SJCRH30 (cell line): ENCODE results near the gene MTOR. TPM values are rescaled to one million over a fixed set of nuclear protein-coding genes. Genes with fewer than 3 reads are reported as not detected.
A peak's percentile ranks its signal among the peaks of the same experiment; 100 is the strongest.

Experiments
- DNase-seq, 2 experiments: peaks; one replicate each; pipeline ENCODE4 v3.0.0-alpha.2; 2015 to 2020
- H3K27ac ChIP-seq: fragments of 250-450 bp; sonication (Bioruptor Pico); 2 replicates; pipeline ENCODE4 v1.5.1; 2020; ENCODE audit warnings: mild to moderate bottlenecking, moderate library complexity
- H3K27me3 ChIP-seq: fragments of 250-450 bp; sonication (Bioruptor Pico); 2 replicates; pipeline ENCODE4 v1.5.1; 2020; ENCODE audit warnings: mild to moderate bottlenecking, moderate library complexity
- H3K36me3 ChIP-seq: fragments of 250-450 bp; sonication (Bioruptor Pico); 2 replicates; pipeline ENCODE4 v1.5.1; 2020; ENCODE audit warnings: mild to moderate bottlenecking, moderate library complexity
- H3K4me1 ChIP-seq: fragments of 250-450 bp; sonication (Bioruptor Pico); 2 replicates; pipeline ENCODE4 v1.5.1; 2020; ENCODE audit warnings: mild to moderate bottlenecking, moderate library complexity
- H3K4me3 ChIP-seq: fragments of 250-450 bp; sonication (Bioruptor Pico); 2 replicates; pipeline ENCODE4 v1.5.1; 2020; ENCODE audit warnings: mild to moderate bottlenecking, moderate library complexity
- H3K9me3 ChIP-seq: fragments of 250-450 bp; sonication (Bioruptor Pico); replicated peaks from 2 replicates; pipeline ENCODE4 v1.5.1; 2020; ENCODE audit warnings: mild to moderate bottlenecking, moderate library complexity
- total RNA-seq: library from RNA; depleted of rRNA; stranded (reverse); fragments of >200 nt; shearing (Covaris generic); gene quantifications from 2 replicates; pipeline ENCODE4 v1.2.3, GENCODE V29; 2014

Gene MTOR
- total RNA-seq, 1 experiment from 2014 or later: 55.2 TPM

GRCh38 chr1:11266268-11267074 lies 4.1 kb upstream of the MTOR start:
- no peak for DNase-seq
- H3K27me3 ChIP-seq: no peaks in the 10 kb centered on the region
- H3K4me3 ChIP-seq: no peak overlapping the region
- no peaks in the 10 kb centered on the region for H3K9me3 ChIP-seq
- H3K36me3 ChIP-seq: no peaks in the 10 kb centered on the region
- H3K27ac ChIP-seq: no peak overlapping the region
- H3K4me1 ChIP-seq: no peaks in the 10 kb centered on the region

DNA sequence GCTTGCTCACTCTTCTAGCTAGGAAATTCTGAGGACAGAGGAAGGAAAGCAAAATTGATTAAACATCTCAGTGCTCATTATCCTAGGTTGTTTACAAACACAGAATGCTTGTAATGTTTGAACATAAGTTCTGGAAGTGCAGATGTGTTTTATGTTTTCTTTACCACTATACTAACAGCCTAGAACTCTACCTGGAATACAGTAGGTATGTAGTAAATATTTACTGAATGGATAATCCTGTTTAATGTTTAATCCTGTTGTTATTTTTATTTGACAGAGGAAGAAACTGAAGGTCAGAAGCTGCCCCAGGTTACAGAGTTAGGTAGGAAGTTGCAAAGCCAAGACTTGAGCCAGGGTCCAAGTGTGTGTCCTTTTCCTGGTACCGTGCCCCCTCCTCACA lies 6.1 kb downstream of the MTOR start:
- peaks cover 74% of the 10 kb centered on the region for H3K36me3 ChIP-seq

GRCh38 chr1:11253226-11253625 lies 9.1 kb downstream of the MTOR start:
- H3K4me3 ChIP-seq: no peak overlapping the region

More for the DNA sequence above, 6.1 kb downstream of the MTOR start:
- H3K27me3 ChIP-seq: no peaks in the 10 kb centered on the region
- no peak overlapping the region for H3K27ac ChIP-seq
- no peaks in the 10 kb centered on the region for H3K9me3 ChIP-seq
- DNase-seq: no peak
- no peak overlapping the region for H3K4me3 ChIP-seq
- H3K4me1 ChIP-seq: no peaks in the 10 kb centered on the region

GRCh38 chr1:11252538-11252937 lies 9.8 kb downstream of the MTOR start:
- peaks cover 77% of the 10 kb centered on the region for H3K36me3 ChIP-seq
- H3K9me3 ChIP-seq: no peaks in the 10 kb centered on the region
- no peaks in the 10 kb centered on the region for H3K4me1 ChIP-seq
- no peak overlapping the region for H3K4me3 ChIP-seq
- H3K27ac ChIP-seq: no peak overlapping the region
- no peak for DNase-seq
- no peaks in the 10 kb centered on the region; the same call in 1 of the 2 replicates for H3K27me3 ChIP-seq

More at GRCh38 chr1:11253226-11253625, 9.1 kb downstream of the MTOR start:
- Histone ChIP-seq H3K27ac (no peak overlapping the region), H3K9me3 (no peaks in the 10 kb centered on the region), H3K4me1 (no peaks in the 10 kb centered on the region), H3K36me3 (peaks cover 74% of the 10 kb centered on the region), H3K27me3 (no peaks in the 10 kb centered on the region; the same call in 1 of the 2 replicates)
- DNase-seq: no peak

GRCh38 chr1:11248169-11248568 lies 14.2 kb downstream of the MTOR start:
- H3K27me3 ChIP-seq: no peaks in the 10 kb centered on the region; the same call in 1 of the 2 replicates
- no peaks in the 10 kb centered on the region for H3K4me1 ChIP-seq
- no peak overlapping the region for H3K27ac ChIP-seq
- peaks cover 66% of the 10 kb centered on the region for H3K36me3 ChIP-seq
- H3K9me3 ChIP-seq: no peaks in the 10 kb centered on the region
- DNase-seq: no peak
- no peak overlapping the region for H3K4me3 ChIP-seq

DNA sequence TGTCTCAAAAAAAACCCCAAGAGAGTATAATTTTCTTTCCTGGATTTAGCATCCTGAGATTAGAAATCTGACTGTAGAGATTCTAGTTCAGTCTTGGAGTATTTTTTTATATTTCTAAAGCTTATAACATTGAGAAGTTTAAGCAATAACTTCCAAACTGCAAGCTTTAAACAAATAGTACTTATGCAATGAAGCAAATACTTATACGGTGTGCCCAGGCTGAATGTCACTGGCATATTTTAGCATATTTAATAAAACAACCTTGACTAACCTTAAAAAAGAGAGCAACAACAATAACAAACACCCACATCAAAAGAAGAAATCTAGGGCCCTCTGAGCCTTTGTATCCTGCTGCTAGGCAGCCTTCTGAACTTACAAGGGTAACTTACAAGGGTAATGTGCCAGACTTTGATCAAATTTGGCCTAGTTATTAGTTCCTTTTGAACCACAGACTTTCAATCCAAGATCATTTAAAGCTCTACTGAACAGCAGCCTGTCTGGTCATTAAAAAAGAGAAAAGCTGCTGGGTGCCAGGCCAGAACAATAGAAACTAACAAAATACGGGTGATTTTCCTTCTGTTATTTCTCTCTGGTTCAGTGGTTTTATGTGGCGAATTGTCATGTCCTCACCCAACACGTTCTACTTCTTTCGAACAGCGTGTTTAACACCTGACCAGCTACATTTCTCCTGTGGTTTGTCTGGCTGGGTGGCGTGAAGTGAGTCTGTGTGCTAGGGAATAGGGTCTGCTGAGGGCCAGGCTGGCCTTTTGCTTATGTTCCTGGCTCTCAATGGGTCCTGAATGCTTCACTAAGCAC lies 16.2 kb downstream of the MTOR start:
- DNase-seq: no peak
- Histone ChIP-seq H3K27me3 (no peaks in the 10 kb centered on the region; the same call in 1 of the 2 replicates), H3K9me3 (no peaks in the 10 kb centered on the region), H3K4me1 (no peaks in the 10 kb centered on the region), H3K4me3 (no peak overlapping the region), H3K27ac (no peak overlapping the region), H3K36me3 (peaks cover 59% of the 10 kb centered on the region)

GRCh38 chr1:11245248-11245647 lies 17.1 kb downstream of the MTOR start:
- H3K4me3 ChIP-seq: no peak overlapping the region
- H3K9me3 ChIP-seq: no peaks in the 10 kb centered on the region
- no peak overlapping the region for H3K27ac ChIP-seq
- peaks cover 57% of the 10 kb centered on the region for H3K36me3 ChIP-seq
- H3K4me1 ChIP-seq: no peaks in the 10 kb centered on the region
- no peak for DNase-seq
- H3K27me3 ChIP-seq: no peaks in the 10 kb centered on the region

GRCh38 chr1:11238311-11238710 lies 24.0 kb downstream of the MTOR start:
- peak in 1 of 2 experiments; percentile 11 for DNase-seq

GRCh38 chr1:11237356-11237755 lies 25.0 kb downstream of the MTOR start:
- Histone ChIP-seq H3K9me3 (no peaks in the 10 kb centered on the region), H3K27me3 (no peaks in the 10 kb centered on the region), H3K4me3 (no peak overlapping the region), H3K36me3 (peaks cover 75% of the 10 kb centered on the region), H3K4me1 (no peaks in the 10 kb centered on the region), H3K27ac (no peak overlapping the region)
- no peak for DNase-seq

More at GRCh38 chr1:11238311-11238710, 24.0 kb downstream of the MTOR start:
- Histone ChIP-seq H3K27me3 (no peaks in the 10 kb centered on the region), H3K27ac (no peak overlapping the region), H3K4me1 (no peaks in the 10 kb centered on the region), H3K36me3 (peaks cover 73% of the 10 kb centered on the region), H3K9me3 (no peaks in the 10 kb centered on the region), H3K4me3 (no peak overlapping the region)

DNA sequence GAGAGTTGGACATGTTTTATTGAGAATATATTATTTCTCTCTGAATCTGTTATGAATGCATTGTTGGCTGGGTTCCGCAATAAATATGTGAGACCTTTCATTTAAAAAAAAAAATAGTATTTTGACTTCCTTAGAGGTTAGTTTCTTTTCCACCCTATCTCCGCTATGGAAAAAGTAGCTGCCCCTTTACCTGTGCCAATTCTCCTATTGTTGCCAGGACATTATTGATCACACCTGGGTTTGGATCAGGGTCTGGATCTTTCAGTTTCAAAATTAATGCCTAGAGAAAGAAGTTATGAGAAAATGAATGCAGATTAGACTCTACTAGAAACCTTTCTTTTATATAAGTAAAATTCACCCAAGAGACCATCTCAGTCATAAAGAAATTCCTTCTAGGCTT lies 29.1 kb downstream of the MTOR start:
- Histone ChIP-seq H3K36me3 (peaks cover 72% of the 10 kb centered on the region), H3K4me1 (no peaks in the 10 kb centered on the region), H3K27ac (no peak overlapping the region), H3K9me3 (no peaks in the 10 kb centered on the region), H3K4me3 (no peak overlapping the region), H3K27me3 (no peaks in the 10 kb centered on the region)
- DNase-seq: no peak

DNA sequence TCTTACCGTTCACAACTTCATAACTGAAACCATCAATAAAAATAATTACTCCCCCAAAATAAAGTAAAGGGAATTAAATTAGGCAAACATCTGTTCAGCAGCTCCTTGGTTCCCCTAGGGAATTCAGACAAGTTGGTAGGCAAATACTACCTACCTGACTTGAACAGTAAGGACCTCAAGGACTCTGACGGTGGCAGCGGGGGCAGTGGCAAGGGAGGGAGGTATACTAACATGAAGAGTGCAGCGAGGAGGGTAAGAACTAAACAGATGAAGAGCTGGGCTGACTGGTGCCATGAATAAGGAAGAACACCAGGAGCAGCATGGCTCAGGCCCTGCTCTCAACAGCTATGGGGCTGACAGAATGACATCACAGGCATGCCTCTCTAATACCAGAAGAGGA lies 33.1 kb downstream of the MTOR start:
- Histone ChIP-seq H3K4me3 (no peak overlapping the region), H3K27me3 (no peaks in the 10 kb centered on the region), H3K9me3 (no peaks in the 10 kb centered on the region), H3K27ac (no peak overlapping the region), H3K36me3 (peaks cover 66% of the 10 kb centered on the region), H3K4me1 (no peaks in the 10 kb centered on the region)
- no peak for DNase-seq

DNA sequence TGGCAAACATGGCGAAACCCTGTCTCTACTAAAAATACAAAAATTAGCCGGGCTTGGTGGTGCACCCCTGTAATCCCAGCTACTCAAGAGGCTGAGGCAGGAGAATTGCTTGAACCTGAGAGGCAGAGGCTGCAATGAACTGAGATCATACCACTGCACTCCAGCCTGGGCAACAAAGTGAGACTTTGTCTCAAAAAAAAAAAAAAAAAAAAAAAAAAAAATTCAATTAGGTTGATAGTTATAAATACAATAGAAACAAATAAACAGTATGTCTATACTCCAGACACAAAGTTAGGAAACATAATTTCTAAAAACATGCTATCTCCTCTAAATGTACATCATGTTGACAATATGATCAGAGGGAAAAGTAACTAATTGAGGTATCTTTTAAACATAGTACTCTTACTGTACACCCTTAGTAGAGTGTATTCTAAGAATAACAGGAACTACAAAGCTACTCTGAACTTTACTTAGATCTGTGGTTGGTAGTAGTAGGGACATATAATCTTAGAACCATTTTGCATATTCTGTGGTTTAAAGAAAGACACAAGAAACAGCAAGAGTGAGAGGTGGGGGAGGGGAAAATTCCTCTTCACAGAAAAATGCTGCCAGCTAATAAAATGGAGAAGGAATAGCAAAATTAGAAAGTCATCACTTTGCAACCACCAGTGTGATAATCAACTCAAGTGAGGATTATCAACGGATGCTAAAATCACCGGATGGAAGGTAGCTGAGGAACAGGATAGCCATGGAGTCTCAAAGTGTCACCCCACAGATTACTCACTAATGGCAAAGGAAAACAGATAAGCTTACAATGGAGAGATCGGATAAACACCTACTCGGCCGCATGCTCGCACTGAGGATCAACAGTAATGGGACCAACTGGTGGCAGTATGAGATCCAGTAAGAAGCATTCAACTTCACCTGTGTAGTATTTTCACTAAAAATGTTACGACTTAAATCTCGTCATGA lies 35.0 kb downstream of the MTOR start:
- Histone ChIP-seq H3K27ac (no peak overlapping the region), H3K36me3 (peaks cover 65% of the 10 kb centered on the region)
- no peak for DNase-seq

GRCh38 chr1:11216074-11216473 lies 46.3 kb downstream of the MTOR start:
- Histone ChIP-seq H3K27me3 (no peaks in the 10 kb centered on the region), H3K27ac (no peak overlapping the region), H3K4me3 (no peak overlapping the region), H3K4me1 (no peaks in the 10 kb centered on the region), H3K36me3 (peaks cover 73% of the 10 kb centered on the region), H3K9me3 (no peaks in the 10 kb centered on the region)
- DNase-seq: no peak

More for the DNA sequence above, 35.0 kb downstream of the MTOR start:
- Histone ChIP-seq H3K4me1 (no peaks in the 10 kb centered on the region), H3K27me3 (no peaks in the 10 kb centered on the region), H3K9me3 (no peaks in the 10 kb centered on the region), H3K4me3 (no peak overlapping the region)

- no peak overlapping the region for H3K4me3 ChIP-seq
- H3K9me3 ChIP-seq: no peaks in the 10 kb centered on the region
- no peaks in the 10 kb centered on the region for H3K4me1 ChIP-seq
- no peaks in the 10 kb centered on the region for H3K27me3 ChIP-seq
- no peak overlapping the region for H3K27ac ChIP-seq
- peaks cover 78% of the 10 kb centered on the region for H3K36me3 ChIP-seq
- DNase-seq: no peak
Measured at GRCh38 chr1:11215381-11216005, 46.9 kb downstream of the MTOR start.
